Stromal cell of bone marrow (primary cell): Measurements from ENCODE around the gene IRF4.

Source experiments
- DNase-seq: peaks from one replicate; pipeline ENCODE4 v3.0.0-alpha.2; 2012; ENCODE audit warnings: low read depth

The IRF4 gene

DNA sequence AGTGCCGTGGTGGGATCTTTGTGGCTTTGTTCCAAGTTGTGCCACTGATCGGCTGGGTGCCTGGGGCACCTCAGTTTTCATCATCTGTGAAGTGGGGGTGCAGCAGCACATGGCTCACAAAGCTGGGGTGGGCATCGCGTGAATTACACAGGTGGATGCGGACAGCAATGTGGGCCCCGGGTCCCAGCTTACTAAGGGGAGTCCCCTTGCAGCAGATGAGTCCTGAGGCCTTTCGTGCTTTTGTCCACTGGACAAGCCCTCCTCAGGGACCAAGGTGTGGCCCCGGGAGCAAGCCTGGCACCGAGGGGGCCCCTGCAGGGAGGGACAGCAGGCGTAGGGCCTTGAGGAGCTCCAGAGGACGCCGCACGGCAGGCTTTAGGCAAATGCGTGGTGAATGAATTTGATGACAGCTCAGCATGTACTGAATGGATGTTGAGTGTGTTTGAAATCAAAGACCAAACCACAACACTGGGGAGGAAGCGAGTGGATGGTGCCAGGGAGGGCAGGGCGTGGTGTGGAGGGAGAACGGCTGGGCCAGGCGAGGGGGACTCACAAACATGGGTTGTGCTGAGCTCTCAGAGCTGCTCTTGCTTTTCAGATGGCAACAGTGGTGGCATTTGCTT, 53.2 kb downstream of the IRF4 start:
- DNase-seq = no peak

DNA sequence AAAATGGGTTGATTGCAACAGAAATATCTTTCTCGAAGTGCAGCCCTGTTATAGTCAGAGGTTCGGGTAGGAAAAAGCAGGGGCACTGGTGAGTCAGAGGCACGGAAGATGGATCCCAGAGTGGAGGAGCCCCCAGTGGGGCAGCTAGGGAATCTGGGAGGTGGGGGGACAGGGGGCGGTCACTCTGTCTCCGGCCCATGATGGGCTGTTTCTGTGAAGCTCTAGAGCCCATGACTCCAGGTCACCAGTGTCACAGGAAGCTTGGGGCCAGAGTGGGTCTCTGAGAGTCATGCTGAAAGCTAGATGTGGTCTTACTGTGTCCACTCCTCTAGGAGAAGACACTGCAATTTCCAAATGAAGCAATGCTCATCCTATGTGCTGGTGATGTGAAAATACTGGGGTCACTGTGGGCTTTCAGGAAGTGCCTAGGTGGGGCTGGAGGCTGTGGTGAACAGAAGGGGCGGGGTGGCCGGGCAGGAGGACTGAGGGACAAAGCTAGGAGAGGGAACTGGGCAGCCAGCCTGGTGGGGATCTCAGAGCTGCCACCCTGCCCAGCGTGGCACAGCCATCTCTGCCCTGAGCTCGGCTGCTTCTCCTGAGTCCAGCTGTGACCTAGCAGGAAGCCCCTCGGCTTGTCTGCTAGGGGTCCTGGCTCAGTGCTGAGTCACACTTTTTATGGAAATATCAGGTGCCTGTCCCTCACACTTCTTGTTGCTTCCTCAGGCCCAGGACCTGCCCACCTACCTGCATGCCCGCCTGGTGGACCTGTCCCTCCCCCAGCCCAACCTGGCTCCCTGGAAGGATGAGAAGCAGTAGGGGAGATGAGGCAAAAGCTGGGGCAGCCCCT, 54.2 kb downstream of the IRF4 start:
- DNase-seq = no peak

DNA sequence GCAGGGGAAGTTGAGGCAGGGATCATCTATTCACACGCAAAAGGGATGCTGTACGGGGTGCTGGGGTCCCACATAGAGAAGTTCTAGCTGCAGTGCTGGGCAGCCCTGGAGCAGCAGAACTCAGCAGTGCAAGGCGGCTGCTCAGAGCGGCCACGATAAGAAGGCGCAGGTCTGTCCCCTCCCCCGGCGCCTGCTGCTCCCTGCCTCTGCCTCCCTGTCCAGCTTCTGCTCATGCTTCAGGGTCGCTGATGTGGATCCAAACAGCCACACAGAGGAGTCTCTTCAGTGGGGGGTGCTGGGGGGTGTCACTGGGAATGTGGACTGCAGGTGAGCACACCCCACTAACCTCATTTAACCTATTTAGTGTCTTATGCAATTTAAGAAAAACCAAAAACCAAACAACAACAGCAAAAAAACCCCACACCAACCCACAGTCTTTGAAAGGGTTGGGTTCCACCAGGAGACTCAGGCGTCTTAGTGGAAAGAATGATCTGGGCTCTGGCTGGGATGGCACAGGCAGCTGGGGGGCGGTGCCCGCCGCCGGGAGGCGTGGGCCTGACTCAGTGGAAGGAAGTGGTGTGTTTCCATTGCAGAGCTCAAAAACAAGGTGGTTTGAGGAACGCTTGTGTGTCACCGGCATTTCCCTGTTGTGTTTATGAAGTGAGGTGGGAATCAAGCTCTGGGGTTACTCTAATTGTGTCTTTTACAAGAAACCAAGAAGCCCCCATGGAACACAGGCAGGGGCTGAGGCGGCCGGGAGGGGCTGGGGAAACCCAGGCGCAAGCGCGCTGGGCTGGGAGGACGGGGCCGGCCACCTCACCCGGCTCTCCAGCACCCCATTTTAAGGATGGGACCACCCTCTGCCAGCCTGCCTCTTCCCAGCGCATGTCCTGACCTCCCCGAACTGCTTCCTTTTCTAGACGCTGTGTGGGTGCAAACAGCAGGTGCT, 55.1 kb downstream of the IRF4 start:
- DNase-seq = no peak

DNA sequence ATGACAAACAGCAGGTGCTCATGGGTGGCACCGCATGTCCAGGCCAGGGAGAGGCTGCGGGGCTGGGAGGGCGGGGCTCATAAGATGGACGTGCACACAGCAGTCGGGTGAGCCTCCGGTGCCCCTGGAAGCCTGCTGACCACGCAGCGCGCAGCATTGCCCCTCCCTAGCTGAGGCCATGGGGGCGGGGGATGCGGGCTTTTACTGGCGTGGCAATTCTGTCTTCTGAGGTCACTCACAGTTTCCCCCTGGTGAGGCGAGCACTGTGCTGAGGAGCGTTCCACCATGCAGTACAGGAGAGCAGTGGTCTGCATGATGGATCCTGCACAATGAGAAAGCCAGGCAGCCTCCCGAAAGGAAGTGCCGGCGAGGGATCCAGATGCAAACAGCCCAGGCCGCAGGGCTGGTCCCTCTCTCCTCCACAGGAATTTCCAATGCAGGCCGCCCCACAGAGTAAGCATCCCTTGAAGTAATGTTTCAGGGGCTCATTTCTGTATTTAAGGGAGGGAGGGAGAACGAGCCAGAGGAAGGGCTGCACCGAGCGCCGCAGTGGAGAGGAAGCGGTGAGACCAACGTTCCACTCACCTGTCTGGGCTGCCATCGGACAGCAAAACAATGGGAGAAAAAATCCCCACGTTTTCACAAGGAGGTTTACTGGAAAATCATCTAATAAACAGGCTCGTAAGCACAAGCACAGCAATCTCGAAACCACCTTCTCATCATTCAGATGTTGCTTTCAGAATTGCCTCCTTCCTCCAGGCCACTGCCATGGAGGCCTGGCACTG, 56.0 kb downstream of the IRF4 start:
- DNase-seq = no peak

DNA sequence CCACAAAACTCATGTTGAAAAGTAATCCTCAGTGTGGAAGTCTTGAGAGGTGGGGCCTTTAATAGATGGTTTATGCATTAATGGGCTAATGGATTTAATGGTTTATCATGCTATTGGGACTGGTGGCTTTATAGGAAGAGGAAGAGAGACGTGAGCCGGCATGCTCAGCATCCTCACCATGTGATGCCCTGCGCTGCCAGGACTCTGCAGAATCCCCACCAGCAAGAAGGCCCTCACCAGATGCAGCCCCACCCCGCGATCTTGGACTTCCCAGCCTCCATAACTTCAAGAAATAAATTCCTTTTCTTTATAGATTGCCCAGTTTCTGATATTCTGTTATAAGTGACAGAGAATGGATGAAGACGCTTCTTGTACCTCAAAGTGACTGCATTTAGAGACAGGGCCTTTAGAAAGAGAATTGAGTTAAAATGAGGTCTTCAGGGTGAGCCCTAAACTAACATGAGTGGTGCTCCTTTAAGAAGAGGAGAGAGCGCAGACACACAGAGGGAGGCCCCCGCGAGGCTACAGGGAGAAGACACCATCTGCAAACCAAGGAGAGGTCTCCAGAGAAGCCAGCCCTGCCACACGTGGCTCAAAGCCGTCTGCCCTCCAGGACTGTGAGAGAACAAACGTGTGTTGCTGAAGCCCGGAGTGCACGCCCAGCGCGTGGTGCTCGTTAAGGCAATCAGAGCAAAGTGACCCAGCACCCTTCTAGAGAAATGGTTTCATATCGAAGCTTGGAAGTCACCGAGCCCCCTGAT, 56.9 kb downstream of the IRF4 start:
- no peak for DNase-seq

DNA sequence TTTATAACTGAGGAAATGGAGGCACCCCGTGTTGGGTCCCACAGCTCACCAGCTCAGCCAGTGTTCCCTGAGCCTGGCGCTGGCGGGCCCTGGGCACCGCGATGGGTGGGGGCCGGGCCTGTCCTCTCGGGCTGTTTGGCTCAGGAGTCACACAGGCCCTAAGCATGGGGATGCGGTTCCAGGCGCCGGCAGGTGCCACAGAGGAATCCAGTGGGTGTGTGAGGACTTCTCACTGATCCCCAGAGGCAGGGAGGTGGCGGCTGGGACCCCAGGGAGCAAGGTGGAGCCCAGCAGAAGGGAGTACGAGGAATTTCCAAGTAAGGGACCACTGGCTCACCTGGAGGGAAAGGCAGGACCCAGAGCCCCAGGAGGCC, 57.5 kb downstream of the IRF4 start:
- DNase-seq = no peak

DNA sequence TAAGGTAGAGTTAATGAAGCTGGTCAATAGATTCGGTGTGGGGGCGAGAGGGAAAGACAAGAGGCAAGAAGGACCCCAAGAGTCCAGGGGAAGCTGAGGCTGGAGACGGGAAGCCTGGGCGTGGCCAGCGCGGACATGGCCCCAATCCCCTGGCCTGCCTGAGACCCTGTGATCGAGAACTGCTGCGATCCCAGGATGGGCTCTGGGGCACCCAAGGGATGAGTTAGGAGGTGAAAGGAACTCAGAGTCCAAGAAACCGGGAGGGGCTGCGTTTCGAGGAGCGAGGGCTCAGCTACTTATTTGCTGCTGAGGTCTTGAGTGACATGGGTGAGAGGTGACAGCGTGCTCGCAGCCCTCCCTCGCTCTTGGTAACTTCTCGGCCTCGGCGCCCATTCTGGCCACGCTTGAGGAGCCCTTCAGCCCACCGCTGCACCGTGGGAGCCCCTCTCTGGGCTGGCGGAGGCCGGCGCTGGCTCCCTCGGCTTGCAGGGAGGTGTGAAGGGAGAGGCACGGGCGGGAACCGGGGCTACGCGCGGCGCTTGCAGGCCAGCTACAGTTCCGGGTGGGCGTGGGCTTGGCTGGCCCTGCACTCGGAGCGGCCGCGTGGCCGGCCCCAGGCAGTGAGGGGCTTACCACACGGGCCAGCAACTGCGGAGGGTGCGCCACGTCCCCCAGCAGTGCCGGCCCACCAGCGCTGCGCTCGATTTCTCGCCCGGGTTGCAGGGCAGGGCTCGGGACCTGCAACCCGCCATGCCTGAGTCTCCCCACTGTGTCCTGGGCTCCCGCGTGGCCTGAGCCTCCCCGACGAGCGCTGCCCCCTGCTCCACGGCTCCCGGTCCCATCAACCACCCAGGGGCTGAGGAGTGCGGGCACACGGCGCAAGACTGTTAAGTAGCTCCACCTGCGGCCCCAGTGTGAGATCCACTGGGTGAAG, 58.2 kb downstream of the IRF4 start:
- DNase-seq = no peak

DNA sequence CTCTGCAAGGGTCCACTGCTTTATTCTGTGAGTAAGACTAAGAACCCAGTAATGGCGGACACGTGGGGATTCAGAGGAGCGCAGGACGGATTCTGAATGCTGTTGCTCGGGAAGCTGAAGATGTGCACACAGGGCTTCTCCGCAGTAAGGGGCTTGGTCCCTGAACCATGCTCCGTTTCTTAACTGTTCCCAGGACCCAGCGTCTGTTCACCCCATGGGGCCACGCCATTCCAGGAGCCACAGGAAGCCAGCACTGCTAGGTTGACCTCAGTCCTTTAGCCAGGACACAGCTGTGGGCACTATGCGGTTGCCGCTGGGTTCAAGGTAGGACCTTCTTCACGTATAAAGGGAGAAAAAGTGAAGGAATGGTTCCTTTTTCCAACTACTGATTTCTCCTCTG, 59.8 kb downstream of the IRF4 start:
- DNase-seq = no peak

DNA sequence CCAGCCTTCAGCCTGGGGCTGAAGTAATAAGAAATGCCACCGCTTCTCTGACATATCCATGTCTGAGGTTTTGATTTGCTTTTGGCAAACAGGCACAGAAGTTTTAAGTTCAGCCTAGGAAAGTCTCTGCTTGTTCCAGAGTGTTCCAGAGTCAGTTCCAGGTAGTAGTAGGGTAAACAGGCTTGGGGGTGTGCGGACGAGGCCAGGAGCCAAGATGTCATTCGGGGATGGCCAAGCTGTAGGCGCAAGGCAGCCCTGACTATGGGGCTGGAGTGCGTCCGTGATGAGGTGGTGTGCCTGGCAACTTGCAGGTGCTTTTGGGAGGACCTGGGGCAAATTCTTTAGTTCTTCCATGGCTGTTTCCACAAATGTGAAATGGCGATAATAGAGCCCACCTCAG, 60.3 kb downstream of the IRF4 start:
- DNase-seq = no peak

DNA sequence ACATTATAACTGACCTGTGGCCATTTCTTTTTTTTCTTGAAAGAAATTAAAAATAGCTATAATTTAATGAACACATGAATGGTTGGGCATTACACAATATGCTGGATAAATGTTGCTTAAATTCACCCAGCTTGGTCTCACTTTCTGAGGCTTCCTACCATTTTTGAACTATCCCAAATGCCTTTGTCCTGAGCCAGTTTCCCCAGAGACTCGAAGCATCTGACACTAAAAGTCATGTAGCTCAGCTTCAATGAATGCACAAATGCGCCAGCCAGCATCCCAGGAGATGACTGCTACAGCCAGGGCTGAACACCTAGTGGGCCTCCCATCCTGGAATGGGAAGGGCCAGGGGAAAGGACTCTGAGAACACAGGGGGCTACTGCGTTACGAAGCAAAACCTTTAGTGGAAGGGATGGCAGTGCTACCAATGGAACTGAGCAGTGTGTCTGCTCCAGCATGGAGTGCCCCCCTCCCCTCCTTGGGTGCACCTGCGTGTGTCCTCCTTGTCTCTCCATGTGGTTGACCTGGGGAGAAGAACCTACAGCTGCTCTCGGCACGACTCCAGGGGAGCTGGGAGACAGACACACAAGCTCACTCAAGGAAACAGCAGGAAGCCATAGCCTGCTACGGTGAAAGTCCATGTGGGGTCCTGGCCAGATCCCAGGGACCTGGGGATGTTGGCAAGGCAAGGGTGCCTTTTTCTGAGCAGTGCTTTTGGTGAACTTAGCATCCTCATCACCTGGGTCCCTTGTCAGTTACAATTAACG, 60.9 kb downstream of the IRF4 start:
- peak; percentile 33 for DNase-seq

DNA sequence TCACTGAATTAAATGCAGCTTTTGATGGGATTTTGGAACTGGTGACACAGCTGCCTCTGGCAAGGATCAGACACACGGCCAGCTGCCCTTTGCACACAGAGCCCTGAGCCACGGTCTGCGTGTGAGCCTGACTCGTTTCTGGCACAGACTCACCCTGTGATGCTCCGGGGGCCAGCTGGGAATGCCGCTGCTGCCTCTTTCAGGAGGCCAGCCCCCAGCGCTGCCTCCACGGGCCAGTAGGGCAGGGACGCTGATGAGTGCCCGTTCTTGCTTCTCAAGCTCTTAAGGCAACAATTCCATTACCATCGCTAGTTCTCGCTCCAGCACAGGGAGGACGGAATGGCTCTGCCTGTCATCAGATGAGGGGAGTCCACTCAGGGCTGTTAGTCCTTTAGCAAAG, 61.6 kb downstream of the IRF4 start:
- peak; percentile 34 for DNase-seq

DNA sequence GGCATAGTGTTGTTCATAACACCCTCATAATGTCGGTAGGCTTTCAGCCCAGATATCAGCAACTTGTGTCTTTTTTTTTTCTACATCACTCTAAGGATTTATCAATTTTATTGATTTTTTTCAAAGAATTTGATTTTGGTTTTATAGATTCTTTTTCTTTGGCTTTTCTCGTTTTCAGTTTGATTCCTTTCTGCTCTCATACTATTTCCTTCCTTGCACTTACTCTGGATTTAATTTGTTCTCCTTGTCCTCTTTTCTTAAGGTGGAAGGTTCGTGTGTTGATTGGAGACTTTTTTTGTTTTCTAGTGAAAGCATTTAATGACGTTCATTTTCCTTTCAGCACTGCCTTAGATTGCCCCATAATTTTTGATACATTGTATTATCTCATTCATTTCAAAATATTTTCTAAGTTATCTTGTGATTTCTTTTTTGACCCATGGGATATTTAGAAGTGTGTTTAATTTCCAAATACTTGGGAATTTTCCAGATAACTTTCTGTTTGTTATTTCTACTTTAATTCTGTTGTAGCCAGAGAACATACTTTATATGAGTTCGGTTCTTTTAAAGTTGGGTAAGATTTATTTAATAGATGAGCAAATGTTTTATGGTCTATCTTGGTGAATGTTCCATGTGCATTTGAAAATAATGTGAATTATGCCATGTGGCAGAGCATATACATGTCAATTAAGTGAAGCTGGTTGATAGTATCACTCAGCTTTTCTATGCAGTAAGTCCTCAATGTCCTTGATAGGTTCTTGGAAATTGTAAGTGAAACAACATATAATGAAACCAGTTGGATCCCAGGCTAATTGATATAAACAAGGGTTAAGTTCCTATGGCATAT, 62.8 kb downstream of the IRF4 start:
- no peak for DNase-seq

DNA sequence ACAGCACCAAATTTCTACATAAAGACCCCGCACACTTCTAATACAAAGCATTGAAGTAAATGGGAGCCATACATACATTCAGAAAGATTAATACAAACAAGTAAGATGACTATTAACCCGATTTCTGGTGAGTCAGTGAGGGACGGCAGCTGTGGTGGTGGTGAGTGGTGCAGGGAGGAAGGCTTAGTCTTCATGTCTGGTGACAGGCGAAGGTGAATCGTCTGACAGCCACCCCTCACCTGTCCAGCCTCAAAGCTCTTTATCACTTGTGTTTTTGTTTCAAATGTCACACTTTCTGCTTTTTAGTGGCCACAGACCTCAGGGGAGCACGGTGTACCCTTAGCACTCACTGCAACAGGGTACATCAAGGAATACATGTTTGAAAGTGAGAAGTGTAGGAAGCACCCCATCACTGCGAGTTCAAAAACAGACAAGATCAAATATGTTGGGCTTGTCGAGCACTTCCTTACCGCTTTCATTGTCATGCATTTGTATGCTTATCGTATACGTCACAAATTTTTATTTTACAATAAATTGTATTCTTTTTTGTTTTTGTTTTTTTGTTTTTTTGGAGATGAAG, 63.5 kb downstream of the IRF4 start:
- DNase-seq = no peak

DNA sequence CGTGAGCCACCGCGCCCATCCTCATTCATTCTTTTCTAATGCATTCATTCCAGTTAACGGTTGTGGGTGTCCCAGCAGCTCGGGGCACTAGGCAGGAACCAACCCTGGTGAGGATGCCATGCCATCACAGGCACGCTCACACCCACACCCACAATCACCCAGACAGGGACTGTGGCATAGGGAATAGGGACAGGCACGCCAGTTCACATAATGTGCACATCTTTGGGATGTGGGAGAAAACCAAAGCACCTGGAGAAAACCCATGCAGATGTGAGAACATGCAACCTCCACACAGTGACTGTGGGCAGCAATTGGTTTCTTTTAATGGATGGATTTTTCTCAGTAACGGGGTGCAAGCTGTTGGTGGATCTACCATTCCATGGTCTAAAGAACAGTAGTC, 64.3 kb downstream of the IRF4 start:
- no peak for DNase-seq

DNA sequence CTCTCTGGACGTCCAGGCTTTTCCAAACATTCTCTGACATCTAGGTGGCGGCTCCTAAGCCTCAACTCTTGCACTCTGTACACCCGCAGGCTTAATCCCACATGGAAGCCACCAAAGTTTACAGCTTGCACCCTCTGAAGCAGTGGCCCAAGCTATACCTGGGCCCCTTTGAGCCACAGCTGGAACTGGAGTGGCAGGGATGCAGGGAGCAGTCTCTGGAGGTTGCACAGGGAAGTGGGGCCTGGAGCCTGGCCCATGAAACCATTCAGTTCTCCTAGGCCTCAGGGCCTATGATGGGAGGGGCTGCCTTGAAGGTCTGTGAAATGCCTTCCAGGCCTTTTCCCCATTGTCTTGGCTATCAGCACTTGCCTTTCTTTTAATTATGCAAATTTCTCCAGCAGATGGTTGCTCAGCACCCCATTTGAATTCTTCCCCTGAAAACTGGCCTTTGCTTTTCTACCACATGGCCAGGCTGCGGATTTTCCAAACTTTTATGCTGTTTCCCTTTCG, 64.9 kb downstream of the IRF4 start:
- DNase-seq = no peak

DNA sequence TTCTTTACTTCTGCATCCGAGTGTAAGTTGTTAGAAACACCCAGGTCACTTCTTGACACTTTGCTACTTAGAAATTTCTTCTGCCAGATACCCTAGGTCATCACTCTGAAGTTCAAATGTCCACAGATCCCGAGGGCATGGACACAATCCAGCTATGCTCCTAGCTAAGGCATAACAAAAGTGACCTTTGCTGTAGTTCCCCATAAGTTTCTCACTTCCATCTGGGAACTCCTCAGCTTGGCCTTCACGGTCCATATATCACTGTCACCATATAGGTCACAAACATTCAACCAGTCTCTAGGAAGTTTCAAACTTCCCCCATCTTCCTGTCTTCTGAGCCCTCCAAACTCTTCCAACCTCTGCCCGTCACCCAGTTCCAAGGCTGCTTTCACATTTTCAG, 65.3 kb downstream of the IRF4 start:
- DNase-seq = no peak
